Measurements from ENCODE around the gene MYO10.

DNA sequence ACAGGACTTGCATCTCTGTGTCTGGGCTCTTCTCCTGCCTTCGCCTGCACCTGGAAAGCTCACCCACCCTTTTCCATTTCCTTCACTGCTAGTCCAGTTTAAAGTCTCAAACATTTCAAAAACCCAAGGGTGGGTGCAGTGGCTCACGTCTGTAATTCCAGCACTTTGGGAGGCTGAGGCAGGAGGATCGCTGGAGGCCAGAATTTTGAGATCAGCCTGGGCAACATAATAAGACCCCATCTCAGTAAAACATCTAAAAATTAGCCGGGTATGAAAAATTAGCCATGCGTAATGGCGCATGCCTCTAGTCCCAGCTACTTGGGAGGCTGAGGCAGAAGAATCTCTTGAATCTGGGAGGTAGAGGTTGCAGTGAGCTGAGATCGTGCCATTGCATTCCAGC is 179.4 kb downstream of the MYO10 start:
- no peak for TF ChIP-seq POLR2A (IDR thresholded peaks at IDR 0.05)
- TF ChIP-seq, protein P1, sequence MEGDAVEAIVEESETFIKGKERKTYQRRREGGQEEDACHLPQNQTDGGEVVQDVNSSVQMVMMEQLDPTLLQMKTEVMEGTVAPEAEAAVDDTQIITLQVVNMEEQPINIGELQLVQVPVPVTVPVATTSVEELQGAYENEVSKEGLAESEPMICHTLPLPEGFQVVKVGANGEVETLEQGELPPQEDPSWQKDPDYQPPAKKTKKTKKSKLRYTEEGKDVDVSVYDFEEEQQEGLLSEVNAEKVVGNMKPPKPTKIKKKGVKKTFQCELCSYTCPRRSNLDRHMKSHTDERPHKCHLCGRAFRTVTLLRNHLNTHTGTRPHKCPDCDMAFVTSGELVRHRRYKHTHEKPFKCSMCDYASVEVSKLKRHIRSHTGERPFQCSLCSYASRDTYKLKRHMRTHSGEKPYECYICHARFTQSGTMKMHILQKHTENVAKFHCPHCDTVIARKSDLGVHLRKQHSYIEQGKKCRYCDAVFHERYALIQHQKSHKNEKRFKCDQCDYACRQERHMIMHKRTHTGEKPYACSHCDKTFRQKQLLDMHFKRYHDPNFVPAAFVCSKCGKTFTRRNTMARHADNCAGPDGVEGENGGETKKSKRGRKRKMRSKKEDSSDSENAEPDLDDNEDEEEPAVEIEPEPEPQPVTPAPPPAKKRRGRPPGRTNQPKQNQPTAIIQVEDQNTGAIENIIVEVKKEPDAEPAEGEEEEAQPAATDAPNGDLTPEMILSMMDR (IDR thresholded peaks at IDR 0.05): no peak
